HG03196 (cell line): Measurements from ENCODE around the gene PANK4.

Experiments
- ATAC-seq: cut with Tn5 transposase; IDR thresholded peaks from one replicate; pipeline ENCODE4 v1.9.1; 2021; ENCODE audit not compliant: unreplicated experiment

The PANK4 gene

DNA sequence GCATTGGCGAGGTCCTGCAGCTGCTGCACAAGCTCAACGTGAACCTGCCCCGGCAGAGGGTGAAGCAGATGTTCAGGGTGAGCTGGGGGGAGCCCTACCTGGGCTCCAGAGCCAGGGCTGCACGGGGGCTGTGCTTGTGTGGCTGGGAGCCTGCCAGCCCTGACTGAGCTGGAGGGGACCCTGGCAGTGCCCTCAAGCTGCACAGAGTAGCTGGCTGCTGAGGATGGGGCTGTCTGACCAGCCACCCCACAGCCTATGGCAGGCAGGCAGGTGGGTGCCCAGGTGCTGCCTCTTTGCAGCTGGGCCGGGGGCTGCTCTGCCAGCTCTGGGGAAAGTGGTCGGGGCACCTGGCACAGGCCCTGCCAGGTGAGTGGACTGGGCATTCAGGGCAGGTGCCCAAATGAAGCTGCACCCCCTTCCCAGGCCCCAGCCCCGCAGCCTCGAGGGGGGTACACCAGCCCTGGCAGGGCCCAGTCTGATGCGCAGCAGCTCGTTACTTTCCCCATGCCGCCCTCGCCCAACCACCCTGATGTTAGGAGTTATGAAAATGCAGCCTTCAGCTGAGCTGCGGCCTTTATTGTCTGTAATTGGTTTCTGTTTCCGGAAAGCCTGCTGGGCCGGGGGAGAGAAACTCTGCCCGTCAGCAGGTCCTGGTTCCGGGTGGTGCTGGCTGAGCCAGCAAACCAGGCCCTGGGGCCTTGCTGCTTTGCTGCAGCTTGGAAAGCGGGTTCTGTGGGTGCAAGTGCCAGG is 46.0 kb downstream of the PANK4 start:
- ATAC-seq = no peak

DNA sequence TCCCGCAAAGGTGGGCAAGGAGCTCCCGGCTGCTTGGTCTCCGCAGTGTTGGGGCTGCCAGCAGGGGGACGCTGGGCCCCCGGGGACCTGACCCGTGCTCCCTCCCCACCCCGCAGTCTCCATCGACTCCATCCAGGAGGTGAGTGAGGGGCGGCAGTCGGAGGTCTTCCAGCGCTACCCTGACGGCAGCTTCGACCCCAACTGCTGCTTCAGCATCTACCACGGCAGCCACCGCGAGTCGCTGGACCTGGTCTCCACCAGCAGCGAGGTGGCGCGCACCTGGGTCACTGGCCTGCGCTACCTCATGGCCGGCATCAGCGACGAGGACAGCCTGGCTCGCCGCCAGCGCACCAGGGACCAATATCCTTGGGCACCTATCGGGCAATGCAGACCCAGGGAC is 46.8 kb downstream of the PANK4 start:
- no peak for ATAC-seq

DNA sequence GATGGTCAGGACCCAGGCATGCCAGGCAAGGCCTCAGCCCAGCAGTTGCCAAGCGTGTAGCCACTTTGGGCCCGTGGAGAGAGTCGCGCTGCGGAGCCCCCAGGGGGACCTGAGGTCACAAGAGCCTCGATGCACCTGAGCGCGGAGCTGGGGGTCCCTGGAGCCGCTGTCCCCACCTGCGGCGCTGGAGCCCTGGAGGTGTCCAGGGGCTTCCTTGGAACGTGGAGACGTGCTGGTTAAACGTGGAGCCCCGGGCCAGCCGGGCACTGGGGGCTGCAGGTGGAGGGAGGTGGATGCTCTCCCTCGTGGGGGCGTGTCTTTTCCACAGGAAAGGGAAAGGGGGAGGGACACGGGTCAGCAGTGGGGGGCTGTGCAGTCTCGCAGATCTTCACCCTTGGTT is 47.2 kb downstream of the PANK4 start:
- no peak for ATAC-seq

DNA sequence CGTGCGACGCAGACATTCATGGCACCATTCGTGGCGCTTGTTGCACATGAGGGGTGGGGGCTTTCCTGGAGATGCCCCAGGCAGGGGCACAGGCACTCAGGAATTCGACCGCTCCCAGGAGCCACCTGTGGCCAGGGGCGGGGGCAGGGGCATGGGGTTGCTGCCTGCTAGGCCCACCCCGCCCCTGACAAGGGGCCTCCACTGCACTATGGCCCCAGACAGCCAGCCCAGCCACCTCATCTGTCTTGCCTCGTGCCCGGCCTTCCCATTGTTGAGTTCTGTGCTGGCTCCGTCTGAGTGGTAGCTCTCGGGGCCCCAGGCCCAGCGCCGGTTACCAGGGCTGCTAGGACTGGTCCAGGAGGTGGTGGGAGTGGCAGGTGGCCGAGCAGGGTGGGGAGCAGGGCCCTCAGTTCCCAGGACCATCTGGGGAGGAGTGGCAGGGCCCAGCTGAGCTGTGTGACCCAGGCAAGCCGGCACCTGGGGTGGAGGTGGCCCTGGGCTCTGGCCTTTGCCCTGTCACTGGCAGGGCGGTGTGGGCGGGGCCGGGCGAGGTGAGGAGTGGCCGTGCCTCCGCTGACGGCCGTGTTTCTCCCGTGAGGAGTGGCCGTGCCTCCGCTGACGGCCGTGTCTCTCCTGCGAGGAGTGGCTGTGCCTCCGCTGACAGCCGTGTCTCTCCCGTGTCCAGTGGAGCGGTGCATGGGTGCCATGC is 48.5 kb downstream of the PANK4 start:
- ATAC-seq = no peak

DNA sequence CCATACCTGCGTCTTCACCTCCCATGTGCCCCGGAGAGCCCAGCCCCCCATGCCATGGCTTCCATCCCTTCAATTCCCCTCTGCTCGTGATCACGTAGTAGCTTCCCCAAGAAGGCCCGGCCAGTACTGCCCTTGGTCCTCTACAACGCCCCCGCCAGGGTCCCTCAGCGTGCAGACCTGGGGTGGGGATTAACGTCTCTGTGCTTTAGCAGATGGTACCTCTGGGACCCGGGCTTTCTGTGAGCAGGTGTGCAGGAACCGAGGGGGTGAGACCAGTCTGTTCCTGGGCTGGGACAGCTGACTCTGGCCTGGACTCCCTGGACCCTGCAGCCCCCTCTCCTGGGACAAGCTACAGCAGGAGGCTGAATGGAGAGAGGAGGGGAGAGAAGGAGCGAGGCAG is 49.1 kb downstream of the PANK4 start:
- ATAC-seq = no peak

DNA sequence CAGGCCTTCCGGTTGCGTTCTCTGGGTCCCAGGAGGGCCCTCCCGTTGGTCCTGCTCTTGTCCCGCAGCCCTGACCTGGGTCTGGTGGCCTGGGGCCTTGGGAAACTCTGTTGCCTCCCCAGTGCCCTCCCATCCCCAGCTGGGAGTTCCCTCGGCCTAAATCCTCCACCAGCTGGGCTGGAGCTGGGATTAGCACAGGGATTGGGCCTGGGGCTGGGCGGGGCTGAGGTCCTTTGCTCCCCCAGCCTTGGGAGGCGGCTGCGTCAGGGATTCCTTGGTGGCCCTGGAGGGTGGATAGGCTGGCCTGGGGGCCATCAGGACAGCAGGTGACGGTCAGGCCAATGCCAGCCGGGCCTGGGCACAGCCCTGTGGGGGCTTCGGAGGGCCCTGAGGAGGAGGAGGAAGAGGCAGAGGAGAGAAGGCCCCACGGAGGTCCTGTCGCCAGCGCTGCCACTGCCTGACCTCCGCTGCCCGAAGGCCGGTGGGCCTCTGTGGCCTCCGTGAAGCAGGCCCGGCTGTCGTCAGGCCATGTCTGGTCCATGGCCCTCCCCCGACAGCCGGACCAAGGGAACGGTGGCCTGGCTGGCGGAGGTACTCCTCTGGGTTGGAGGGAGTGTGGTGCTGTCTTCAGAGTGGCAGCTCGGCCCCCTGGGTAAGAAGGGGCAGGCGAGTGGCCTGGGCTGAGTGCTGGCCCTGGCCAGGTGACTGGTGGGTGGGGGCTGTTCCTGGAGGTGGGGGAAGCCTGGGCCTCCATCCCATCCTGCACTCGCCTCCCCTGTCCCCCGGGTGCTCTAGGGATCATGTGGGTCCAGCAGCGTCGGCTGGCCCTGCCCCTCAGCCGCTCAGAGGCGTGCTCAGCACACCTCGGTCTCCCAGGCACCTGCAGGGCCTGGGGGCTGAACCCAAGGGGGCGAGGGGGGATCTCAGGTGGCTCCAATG is 50.1 kb downstream of the PANK4 start, which contains the start of gene PLCH2:
Gene PLCH2, plus strand, starts transcription at position 229 of the 939 bp plus-strand sequence. Its CDS starts 300 bp downstream, at position 529.
- ATAC-seq = no peak

DNA sequence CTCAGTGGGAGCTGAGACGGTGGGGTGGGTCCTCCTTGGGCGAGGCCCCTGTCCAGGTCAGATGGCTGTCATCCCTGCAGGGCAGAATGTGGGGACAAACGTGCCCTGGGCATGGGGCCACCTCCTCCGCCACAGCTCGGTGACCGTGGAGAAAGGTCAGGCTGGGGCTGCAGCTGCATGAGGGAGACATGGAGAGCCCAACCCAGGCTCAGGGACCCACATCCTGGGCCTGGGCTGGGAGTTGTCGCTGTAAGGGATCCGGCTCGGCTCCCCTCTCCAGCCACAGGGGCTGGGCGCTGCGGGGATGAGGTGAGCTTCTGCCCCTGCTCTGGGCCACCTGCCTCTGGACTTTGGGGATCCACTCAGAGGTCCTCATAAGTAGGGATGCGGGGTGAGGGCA is 50.8 kb downstream of the PANK4 start:
- no peak for ATAC-seq

DNA sequence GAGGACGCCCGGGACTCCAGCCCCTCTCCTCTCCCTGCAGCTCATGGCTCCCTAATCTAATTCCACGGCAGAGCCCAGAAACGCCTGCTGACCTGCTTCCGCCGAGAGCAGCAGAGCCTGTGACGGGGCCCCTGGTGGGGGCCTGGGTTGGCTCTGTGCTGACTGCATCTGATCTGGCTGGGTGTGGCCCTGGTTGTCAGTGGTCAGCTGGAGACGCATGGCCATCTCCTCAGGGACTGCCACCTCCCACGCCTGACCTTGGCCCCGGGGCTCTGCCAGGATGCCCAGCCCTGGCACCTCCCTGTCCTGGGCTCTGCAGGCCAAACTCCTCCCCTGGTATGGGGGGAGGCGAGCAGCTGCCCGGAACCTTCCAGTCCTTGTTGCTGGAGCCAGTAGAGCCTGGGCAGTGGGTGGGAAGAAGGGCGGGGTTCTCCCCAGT is 51.4 kb downstream of the PANK4 start:
- ATAC-seq = no peak

DNA sequence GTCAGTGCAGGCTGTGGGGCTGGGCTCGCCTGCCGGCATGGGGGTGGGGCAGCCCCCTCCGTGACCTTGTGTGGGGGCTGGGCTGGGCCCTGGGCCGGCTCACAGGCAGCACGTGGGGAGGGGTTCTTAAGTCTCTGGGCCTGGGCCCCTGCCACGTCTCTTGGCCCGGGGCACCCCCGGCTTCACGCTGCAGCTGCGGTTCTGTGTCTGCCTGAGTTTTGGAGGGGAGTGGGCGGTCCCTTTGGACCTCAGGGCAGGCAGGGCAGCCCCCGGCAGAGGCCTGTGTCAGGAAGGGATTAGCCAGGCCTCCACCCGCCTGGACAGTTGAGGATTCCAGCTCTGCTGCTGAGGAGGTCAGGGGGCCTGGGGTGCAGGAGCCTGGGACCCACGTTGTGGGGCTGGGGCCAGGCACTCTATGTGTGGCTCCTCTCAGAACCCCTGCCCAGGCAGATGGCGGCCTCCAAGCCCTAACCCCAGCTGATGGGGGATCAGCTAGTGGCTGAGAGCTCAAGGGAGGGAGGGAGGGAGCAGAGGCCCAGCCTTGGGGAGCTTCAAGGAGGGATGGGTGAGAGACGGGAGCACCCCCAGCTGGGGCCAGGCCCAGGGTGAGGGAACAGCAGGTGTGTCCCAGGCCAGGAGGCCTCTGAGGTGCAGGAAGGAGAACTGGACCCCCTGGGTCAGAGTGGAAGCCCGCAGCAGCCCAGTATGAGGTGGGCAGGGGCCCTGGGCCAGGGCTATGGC is 52.1 kb downstream of the PANK4 start:
- ATAC-seq = no peak

DNA sequence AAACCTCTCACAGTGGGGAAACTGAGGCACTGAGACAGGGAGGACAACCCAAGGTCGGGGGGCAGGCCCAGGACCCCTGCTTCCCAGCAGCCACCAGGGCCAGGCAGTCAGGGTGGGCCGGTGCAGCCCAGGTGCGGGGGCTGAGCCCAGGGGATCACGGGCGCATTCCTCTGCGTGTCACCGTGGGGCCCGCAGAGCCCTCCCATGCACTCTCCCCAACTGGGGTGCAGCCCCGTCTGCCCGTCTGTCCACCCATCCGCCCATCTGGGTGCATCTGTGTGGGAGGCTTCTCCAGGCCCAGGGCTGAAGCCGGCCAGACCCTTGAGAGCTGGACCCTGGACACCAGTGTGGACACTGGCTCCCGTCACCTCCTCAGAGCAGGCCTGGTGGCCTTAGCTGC is 53.2 kb downstream of the PANK4 start:
- ATAC-seq = no peak

DNA sequence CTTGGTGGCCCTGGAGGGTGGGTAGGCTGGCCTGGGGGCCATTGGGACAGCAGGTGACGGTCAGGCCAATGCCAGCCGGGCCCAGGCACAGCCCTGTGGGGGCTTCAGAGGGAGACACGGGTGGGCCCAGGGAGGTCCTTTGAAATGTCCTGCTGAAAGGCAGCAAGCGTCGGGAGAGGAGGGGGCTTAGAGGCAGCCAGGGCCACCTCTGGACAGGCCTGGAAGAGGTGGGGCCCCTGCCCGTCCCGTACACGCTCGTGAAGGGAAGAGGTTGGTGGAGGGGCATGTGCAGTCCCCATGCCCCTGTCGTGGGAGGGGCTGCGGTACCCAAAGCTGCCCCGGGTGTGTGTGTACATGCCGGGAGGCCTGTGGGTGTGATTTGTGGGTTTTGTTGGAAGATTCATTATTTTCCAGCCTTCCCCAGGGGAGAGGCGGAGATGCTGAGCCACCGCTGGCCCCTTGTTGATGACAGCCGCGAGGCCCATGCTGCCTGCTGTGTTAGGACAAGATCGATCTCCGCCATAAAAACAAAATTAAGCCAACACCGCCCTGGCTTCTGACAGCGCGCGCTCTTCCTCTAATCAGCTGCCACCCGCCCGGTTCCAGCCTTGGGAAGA is 53.7 kb downstream of the PANK4 start:
- ATAC-seq = no peak

DNA sequence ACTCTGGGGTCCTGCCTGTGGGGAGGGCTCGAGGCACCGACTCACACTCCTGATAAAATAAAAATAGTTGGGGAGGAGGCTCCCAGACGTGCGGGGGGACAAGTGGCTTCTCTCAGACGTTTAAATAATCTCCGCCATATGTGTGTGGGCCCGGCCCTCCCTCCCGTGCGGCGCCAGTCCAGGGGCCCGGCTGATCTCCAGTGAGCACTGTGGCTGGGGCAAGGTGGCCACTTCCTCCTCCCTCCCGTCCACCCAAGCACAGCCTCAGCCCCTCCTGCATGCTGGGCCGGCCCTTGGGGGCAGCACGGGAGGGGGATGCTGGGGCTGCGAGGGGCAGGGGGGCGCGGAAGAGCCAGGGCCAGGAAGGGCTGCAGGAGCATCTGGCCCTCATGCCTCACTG is 54.3 kb downstream of the PANK4 start:
- no peak for ATAC-seq

DNA sequence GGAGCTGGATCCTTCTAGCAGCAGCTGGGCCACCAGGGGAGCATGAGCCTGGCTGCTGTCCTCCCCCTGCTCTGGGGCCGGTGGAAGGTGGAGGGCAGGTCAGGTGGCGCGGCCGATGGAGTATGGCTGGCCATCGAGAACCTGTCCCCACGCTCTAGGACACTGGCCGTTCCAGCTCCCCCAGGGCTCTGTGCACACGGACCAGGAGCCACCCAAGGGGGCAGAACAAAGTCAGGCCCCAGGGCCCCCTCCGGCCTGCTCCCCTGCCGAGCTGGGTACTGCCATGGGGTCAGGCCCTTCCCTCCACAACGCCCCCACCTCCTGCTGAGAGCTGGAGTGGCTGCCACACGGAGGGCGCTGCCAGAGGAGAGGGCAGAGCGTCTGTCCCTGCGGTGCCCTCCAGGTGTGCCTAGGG is 54.8 kb downstream of the PANK4 start:
- ATAC-seq = no peak

DNA sequence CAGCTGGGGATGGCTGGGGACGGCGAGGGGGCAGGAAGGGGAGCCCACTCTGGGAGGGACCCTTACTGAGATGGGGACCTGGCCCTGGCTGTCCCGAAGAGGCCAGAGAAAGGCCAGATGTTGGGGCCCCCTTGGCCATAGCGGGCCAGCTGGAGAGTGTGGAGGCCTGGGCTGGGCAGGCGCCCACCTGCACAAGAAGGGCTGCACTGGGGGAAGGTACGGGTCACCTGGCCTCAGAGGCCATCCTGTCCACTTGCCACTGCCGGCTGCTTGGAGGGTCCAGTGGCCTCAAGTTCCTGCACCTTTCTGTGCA is 55.3 kb downstream of the PANK4 start:
- no peak for ATAC-seq

DNA sequence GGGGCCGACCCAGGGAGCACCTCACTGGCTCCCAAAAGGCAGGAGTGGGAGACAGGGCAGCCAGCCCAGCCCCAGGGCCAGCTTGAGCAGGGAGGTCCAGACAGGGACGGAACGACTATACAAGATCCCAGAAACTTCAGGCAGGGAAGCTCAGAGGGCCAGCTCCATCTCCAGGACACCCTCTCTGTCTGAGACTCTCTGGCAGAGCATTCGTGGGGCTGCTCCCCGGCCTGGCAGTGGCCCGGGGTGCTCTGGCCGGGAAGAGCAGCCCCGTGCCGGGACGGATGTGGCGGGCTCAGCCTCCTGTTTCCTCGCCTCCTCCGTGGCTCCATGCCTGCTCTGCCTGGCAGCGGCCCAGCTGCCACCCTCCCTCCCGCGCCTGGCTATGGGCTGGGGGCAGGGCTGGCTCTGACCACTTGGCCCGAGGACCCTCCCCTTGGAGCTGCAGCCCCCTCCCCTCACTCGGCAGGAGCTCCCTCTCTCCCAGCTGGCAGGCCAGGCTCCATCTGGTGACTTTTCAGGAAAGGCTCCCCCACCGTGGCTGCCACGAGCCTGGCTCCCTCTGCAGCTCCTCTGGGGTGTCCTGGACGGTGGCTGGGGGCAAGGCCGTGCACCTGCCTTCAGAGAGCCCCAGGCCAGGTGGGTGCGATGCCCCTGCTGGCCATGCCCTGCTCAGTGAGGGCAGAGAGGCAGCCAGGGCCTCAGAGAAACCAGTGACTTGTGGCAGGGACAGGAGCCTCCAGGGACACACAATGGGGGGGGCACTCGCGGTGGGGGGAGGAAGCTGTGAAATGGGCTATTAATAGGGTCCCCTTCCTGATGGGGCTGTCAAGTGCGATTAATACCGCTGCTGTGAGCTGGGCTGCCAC is 55.9 kb downstream of the PANK4 start:
- no peak for ATAC-seq

DNA sequence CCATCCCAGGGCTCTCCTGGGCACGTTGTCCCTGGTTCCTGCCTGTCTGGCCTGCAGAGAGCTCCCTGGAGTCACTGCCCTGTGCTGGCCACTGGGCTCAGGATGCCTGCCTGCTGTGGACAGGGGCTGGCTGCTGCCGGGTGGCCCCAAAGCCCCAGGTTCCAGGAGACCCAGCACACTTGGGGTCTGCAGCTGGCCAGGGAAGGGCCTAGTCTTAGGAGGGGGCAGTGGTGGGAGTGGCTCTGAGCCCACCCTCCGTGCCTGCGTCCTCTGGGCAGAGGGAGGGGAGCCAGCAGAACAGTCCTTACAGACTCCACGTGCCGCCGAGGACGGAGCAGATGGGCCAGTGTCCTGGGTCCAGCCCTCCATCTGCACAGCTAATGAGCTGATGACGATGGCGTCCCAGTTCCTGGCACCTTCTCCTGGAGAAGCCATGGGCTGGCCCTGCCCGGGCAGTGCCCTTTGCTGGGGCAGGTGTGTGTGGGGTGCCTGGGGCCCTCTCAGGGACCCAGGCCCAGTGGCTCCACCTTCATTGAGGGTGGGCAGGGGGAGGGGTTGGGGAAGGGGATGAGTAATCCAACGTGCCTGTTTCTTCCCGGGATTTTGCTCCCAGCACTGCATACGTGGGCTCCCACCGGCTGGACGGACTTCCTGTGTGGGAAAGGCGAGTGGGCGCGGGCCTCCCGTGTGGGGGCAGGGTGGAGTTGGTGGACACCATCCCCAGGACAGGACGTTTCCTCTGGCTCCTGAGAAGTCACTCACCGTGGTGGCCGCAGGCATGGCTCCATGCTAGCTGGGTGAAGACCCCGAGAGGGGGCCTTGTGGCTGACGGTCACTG is 57.1 kb downstream of the PANK4 start:
- no peak for ATAC-seq

DNA sequence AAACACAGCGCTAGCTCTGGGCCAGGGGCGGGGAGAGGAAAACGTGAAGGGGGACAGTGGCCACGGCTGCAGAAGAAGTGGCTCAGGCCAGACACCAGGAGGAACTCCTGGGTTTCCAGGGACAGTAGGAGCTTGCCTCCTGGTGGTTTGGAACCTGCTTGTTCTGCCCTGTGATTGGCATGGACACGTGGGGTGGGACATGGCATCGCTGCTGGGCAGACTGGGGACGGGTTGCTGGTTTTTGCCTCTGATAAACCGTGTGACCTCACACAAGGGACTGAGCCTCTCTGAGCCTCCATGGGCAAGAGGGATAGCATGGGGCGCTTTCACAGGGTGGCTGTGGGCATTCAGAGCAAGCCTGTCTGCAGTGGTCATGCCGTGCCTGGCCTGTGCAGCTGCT is 57.9 kb downstream of the PANK4 start:
- ATAC-seq = no peak

DNA sequence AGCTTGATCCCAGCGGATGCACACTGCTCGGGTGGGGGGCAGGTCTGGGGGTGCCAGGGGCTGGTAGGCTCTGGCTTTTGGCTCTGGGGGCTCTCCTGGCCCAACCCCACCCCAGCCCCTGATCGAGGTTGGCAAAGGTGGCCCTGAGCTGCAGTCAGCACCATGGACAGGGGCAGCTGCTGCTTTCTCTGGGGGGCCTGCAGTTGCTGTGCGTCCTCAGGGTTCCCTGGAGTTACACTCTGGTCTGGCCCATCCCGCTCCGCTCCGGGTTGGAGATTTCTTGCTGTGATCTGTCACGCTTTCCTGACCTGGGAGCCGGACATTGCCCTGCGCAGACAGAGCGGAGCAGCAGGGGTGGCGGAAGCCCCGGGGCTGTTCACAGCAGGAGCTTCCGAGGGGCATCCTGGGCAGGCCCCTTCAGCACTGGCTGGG is 58.3 kb downstream of the PANK4 start:
- no peak for ATAC-seq
